Neural cell (in vitro differentiated cells): ENCODE data around the gene MAP3K20.

Source experiments
- MXI1 ChIP-seq: fragments of 450-650 bp; conservative IDR thresholded peaks from 2 replicates; pipeline ENCODE4 v1.6.1; 2014; ENCODE audit warnings: antibody characterized with exemption, mild to moderate bottlenecking; ENCODE audit not compliant: poor library complexity, severe bottlenecking
- POLR2AphosphoS5 ChIP-seq: IDR thresholded peaks from 2 replicates; pipeline ENCODE4 v1.6.1; 2012
- RAD21 ChIP-seq: fragments of 450-650 bp; conservative IDR thresholded peaks from 2 replicates; pipeline ENCODE4 v1.6.1; 2014; ENCODE audit warnings: antibody characterized with exemption, mild to moderate bottlenecking, moderate library complexity
- TAF1 ChIP-seq: IDR thresholded peaks from 2 replicates; pipeline ENCODE4 v1.6.1; 2012; ENCODE audit warnings: low read depth
- TF ChIP-seq, protein P1 (sequence below): IDR thresholded peaks from 2 replicates; pipeline ENCODE4 v1.6.1; 2012; ENCODE audit warnings: borderline replicate concordance
- TF ChIP-seq, protein P2 (sequence below): fragments of 450-650 bp; IDR thresholded peaks from 2 replicates; pipeline ENCODE4 v1.5.1; 2014; ENCODE audit warnings: antibody characterized with exemption, mild to moderate bottlenecking, moderate library complexity; ENCODE audit not compliant: poor library complexity, severe bottlenecking

DNA sequence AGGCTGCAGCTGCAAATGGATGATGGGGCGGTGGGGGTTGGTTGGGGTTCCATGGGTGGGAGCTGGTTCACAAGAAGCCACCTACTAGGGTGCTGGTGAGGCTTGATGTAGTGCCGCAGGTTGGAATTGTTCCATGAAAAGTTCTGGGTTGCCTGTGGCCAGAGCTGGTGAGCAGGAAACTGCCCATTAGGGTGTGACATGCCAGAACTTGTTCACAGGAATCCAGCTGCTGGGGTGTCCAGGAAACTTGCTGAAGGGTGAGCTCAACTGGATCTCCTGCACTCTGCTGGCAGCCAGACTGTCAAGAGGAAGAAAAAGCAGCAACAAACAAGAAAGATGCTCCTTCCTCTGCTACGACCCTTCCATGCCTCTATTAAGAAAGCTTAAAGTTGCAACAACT lies 48.8 kb downstream of the MAP3K20 start:
- TF ChIP-seq, protein P1, sequence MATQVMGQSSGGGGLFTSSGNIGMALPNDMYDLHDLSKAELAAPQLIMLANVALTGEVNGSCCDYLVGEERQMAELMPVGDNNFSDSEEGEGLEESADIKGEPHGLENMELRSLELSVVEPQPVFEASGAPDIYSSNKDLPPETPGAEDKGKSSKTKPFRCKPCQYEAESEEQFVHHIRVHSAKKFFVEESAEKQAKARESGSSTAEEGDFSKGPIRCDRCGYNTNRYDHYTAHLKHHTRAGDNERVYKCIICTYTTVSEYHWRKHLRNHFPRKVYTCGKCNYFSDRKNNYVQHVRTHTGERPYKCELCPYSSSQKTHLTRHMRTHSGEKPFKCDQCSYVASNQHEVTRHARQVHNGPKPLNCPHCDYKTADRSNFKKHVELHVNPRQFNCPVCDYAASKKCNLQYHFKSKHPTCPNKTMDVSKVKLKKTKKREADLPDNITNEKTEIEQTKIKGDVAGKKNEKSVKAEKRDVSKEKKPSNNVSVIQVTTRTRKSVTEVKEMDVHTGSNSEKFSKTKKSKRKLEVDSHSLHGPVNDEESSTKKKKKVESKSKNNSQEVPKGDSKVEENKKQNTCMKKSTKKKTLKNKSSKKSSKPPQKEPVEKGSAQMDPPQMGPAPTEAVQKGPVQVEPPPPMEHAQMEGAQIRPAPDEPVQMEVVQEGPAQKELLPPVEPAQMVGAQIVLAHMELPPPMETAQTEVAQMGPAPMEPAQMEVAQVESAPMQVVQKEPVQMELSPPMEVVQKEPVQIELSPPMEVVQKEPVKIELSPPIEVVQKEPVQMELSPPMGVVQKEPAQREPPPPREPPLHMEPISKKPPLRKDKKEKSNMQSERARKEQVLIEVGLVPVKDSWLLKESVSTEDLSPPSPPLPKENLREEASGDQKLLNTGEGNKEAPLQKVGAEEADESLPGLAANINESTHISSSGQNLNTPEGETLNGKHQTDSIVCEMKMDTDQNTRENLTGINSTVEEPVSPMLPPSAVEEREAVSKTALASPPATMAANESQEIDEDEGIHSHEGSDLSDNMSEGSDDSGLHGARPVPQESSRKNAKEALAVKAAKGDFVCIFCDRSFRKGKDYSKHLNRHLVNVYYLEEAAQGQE, result no peak
- no peak for TF ChIP-seq TAF1
- no peak for TF ChIP-seq POLR2AphosphoS5
- TF ChIP-seq, protein P2, sequence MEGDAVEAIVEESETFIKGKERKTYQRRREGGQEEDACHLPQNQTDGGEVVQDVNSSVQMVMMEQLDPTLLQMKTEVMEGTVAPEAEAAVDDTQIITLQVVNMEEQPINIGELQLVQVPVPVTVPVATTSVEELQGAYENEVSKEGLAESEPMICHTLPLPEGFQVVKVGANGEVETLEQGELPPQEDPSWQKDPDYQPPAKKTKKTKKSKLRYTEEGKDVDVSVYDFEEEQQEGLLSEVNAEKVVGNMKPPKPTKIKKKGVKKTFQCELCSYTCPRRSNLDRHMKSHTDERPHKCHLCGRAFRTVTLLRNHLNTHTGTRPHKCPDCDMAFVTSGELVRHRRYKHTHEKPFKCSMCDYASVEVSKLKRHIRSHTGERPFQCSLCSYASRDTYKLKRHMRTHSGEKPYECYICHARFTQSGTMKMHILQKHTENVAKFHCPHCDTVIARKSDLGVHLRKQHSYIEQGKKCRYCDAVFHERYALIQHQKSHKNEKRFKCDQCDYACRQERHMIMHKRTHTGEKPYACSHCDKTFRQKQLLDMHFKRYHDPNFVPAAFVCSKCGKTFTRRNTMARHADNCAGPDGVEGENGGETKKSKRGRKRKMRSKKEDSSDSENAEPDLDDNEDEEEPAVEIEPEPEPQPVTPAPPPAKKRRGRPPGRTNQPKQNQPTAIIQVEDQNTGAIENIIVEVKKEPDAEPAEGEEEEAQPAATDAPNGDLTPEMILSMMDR, result no peak
- TF ChIP-seq RAD21, result no peak
- no peak for TF ChIP-seq MXI1
